K562 (cell line): ENCODE measurements around the gene FHIT. TPM values are rescaled to one million over a fixed set of nuclear protein-coding genes. Genes with fewer than 3 reads are reported as not detected.

Experiments
- ATAC-seq: fragments of 200-7000 bp; cut with Tn5 transposase; 3 replicates; pipeline ENCODE4 v1.9.1; 2020; ENCODE audit warnings: moderate library complexity
- BruUV-seq: library from RNA; stranded (reverse); fragments of 400-500 nt; replicated peaks from 2 replicates; lab custom pipeline; 2021; lab: Mats Ljungman, UMichigan
- CTCF ChIA-PET: fragments of 300-600 bp; formaldehyde crosslinking; extraction: SDS; loops from one replicate; lab custom pipeline; 2021; ENCODE audit warnings: low intra/inter-chr PET ratio; lab: Yijun Ruan, JAX
- POLR2A ChIA-PET: fragments of 300-600, 350-650 bp; sonication (Branson Sonifier 250); formaldehyde crosslinking; extraction: SDS; loops from one replicate; lab custom pipeline; 2021; ENCODE audit warnings: antibody characterized with exemption, inconsistent platforms; lab: Yijun Ruan, JAX
- DNase-seq, 4 experiments: peaks; one replicate each; pipeline versions ENCODE4 v3.0.0 to v3.0.0-alpha.2; 2011 to 2018; ENCODE audit warnings: low spot score in 3 of 4, mixed read lengths in 3 of 4; ENCODE audit errors: extremely low read depth in 1 of 4
- FAIRE-seq: peaks from 2 replicates; lab custom pipeline; 2011; peaks lifted over from hg19 to GRCh38; lab: Jason Lieb, UNC
- H2AFZ ChIP-seq: 2 replicates; pipeline ENCODE4 v1.6.0; 2011; ENCODE audit warnings: low read depth, low read length, control low read depth, inconsistent platforms
- H3K27ac ChIP-seq: fragments of 200-600 bp; 3 replicates; pipeline ENCODE4 v1.8.0; 2011; ENCODE audit warnings: low read depth, mild to moderate bottlenecking, control low read depth, inconsistent platforms, low read length, moderate library complexity, mixed read lengths; ENCODE audit errors: extremely low read depth
- H3K27me3 ChIP-seq, 2 experiments: fragments of 300-600 bp in 1 of 2; 2 replicates in 1 of 2; 3 replicates in 1 of 2; pipeline versions ENCODE4 v1.6.0 to v1.8.0; 2011; ENCODE audit warnings: inconsistent platforms in 2 of 2, low read length in 2 of 2, mild to moderate bottlenecking in 1 of 2, mixed read lengths in 1 of 2, moderate library complexity in 1 of 2; ENCODE audit not compliant: control insufficient read depth in 2 of 2, insufficient read depth in 2 of 2
- H3K36me3 ChIP-seq: fragments of 300-600 bp; 3 replicates; pipeline ENCODE4 v1.8.0; 2011; ENCODE audit warnings: mild to moderate bottlenecking, low read length, inconsistent platforms; ENCODE audit not compliant: control insufficient read depth, insufficient read depth
- H3K4me1 ChIP-seq, 2 experiments: fragments of 200-600 bp in 1 of 2; replicated peaks in 1 of 2; 2 replicates in 1 of 2; 3 replicates in 1 of 2; pipeline versions ENCODE4 v1.5.1 to v1.8.0; 2011; ENCODE audit warnings: inconsistent platforms in 2 of 2, low read length in 2 of 2, mild to moderate bottlenecking in 1 of 2, mixed read lengths in 1 of 2, moderate library complexity in 1 of 2; ENCODE audit not compliant: control insufficient read depth in 2 of 2, insufficient read depth in 2 of 2
- H3K4me2 ChIP-seq: 2 replicates; pipeline ENCODE4 v1.6.1; 2011; ENCODE audit warnings: low read length, control low read depth, inconsistent platforms, mixed read lengths; ENCODE audit not compliant: insufficient read depth
- H3K4me3 ChIP-seq: fragments of 200-600 bp; sonication (generic), shearing (Covaris generic); 2 replicates; pipeline ENCODE4 v1.5.1; 2016; ENCODE audit warnings: control low read depth, inconsistent platforms
- H3K79me2 ChIP-seq: fragments of 200-600 bp; 3 replicates; pipeline ENCODE4 v1.8.0; 2011; ENCODE audit warnings: low read length, inconsistent platforms; ENCODE audit not compliant: control insufficient read depth, insufficient read depth
- H3K9ac ChIP-seq, 2 experiments: 2 replicates each; pipeline versions ENCODE4 v1.6.0 to v1.6.1; 2011; ENCODE audit warnings: low read depth in 2 of 2, low read length in 2 of 2, control low read depth in 1 of 2, inconsistent platforms in 1 of 2, mild to moderate bottlenecking in 1 of 2, mixed read lengths in 1 of 2; ENCODE audit not compliant: insufficient read depth in 1 of 2
- H3K9me1 ChIP-seq: one replicate; pipeline ENCODE4 v1.6.0; 2011; ENCODE audit warnings: inconsistent platforms, mild to moderate bottlenecking, low read length, moderate library complexity; ENCODE audit not compliant: control insufficient read depth, insufficient read depth
- H3K9me3 ChIP-seq: replicated peaks from 2 replicates; pipeline ENCODE4 v1.5.1; 2011; ENCODE audit warnings: low read depth, low read length, inconsistent platforms; ENCODE audit not compliant: control insufficient read depth, insufficient read depth
- H4K20me1 ChIP-seq: replicated peaks from 2 replicates; pipeline ENCODE4 v1.6.1; 2011; ENCODE audit warnings: low read length, inconsistent platforms, mixed read lengths; ENCODE audit not compliant: control insufficient read depth, insufficient read depth
- CCAR2 ChIP-seq: fragments of 200-400 bp; formaldehyde crosslinking; IDR thresholded peaks from 2 replicates; pipeline ENCODE4 v1.6.1; 2017; ENCODE audit warnings: mild to moderate bottlenecking, low read depth, low read length
- CHCHD3 ChIP-seq: fragments of 250-450 bp; sonication (Bioruptor Pico); IDR thresholded peaks from 2 replicates; pipeline ENCODE4 v2.1.2; 2022; ENCODE audit warnings: mild to moderate bottlenecking
- ETV5 ChIP-seq: sonication (generic); formaldehyde crosslinking; IDR thresholded peaks from 2 replicates; pipeline ENCODE4 v1.4.0; 2020; ENCODE audit warnings: low read depth, mild to moderate bottlenecking, missing genetic modification reagents
- HDAC3 ChIP-seq: fragments of 450-650 bp; IDR thresholded peaks from 2 replicates; pipeline ENCODE4 v1.6.1; 2018; ENCODE audit warnings: borderline replicate concordance, mild to moderate bottlenecking, moderate library complexity; ENCODE audit not compliant: partially characterized antibody
- MNT ChIP-seq, 2 experiments: fragments of 450-650 bp; conservative IDR thresholded peaks; 2 replicates each; pipeline ENCODE4 v1.6.1; 2017; ENCODE audit warnings: mild to moderate bottlenecking in 2 of 2, moderate library complexity in 2 of 2
- MXD1 ChIP-seq: fragments of 250-450 bp; sonication (Bioruptor Pico); IDR thresholded peaks from 2 replicates; pipeline ENCODE4 v1.8.0; 2021; ENCODE audit warnings: borderline replicate concordance, mild to moderate bottlenecking, moderate library complexity; ENCODE audit not compliant: poor library complexity, severe bottlenecking
- PREB ChIP-seq: sonication (generic); formaldehyde crosslinking; IDR thresholded peaks from 2 replicates; pipeline ENCODE4 v1.8.1; 2023; ENCODE audit warnings: mild to moderate bottlenecking, missing genetic modification reagents
- RBBP5 ChIP-seq: fragments of 200-600 bp; sonication (generic); IDR thresholded peaks from 2 replicates; pipeline ENCODE4 v1.6.1; 2012; ENCODE audit warnings: borderline replicate concordance, mild to moderate bottlenecking, low read length, control low read depth, inconsistent platforms; ENCODE audit not compliant: insufficient read depth, poor library complexity, severe bottlenecking
- ZBTB9 ChIP-seq: fragments of 450-650 bp; formaldehyde crosslinking; IDR thresholded peaks from 2 replicates; pipeline ENCODE4 v1.4.0; 2020; ENCODE audit warnings: mild to moderate bottlenecking, moderate library complexity
- WGBS: fragments of 100-300 bp; shearing (Covaris generic); methylation state at CpG from one replicate; pipeline ENCODE4 v1.1.6; 2016; ENCODE audit warnings: low coverage, mixed read lengths; ENCODE audit not compliant: insufficient coverage; ENCODE audit errors: missing lambda C conversion rate; 5-methylcytosine and 5-hydroxymethylcytosine counted together
- in situ Hi-C: fragments of 300-500 bp; cut with MboI; formaldehyde crosslinking; loops from 4 replicates; pipeline ENCODE4 v1.15.0; 2018; ENCODE audit warnings: inconsistent platforms, mixed read lengths
- intact Hi-C: fragments of 100-400 bp; cut with micrococcal nuclease; formaldehyde crosslinking; loops from 2 replicates; pipeline ENCODE4 v1.14.2; 2022
- polyA plus RNA-seq, 8 experiments: library from polyadenylated mRNA; depleted of rRNA in 4 of 8; stranded (reverse) in 5 of 8; unstranded in 3 of 8; fragments of >200 nt; fragmentation: Nextera tagmentation in 2 of 8; fragmentation: Illumina TruSeq in 1 of 8; extraction: Ambion mirVana in 2 of 8; extraction: Trizol in 1 of 8; gene quantifications; 2 replicates each; pipeline versions ENCODE4 v1.2.1 to v1.2.3, GENCODE V29; 2011 to 2014; ENCODE audit warnings: inconsistent platforms in 1 of 8, missing spikeins in 1 of 8
- total RNA-seq, 7 experiments: library from RNA; depleted of rRNA in 6 of 7; stranded (reverse); fragments of >200 nt in 6 of 7; fragmentation: Illumina TruSeq in 2 of 7; extraction: Trizol in 2 of 7; gene quantifications; 2 replicates each; pipeline versions ENCODE4 v1.2.1 to v1.2.3, GENCODE V29; 2011 to 2021; ENCODE audit warnings: low replicate concordance in 1 of 7

Gene FHIT
- total and polyA plus RNA-seq, 9 of the 15 experiments (the other 6 are each of a cell fraction or from before 2014, with no cell fraction given) = 1.7 to 9.1 (median 4.3) TPM

GRCh38 chr3:61093364-61093763, 157.9 kb downstream of the FHIT start:
- intact Hi-C loops = no loop called here
- no peaks in the 10 kb centered on the region for H3K79me2 ChIP-seq
- POLR2A ChIA-PET = interaction anchor here (0.6 kb wide), 1 partner anchor 751 kb away, joined by 4 read pairs; no protein-coding TSS in a partner anchor

GRCh38 chr3:61092870-61093269, 158.4 kb downstream of the FHIT start:
- in situ Hi-C loops = no loop called here
- DNase-seq (no peak), ATAC-seq (no peak), FAIRE-seq (no peak)
- H3K79me2 ChIP-seq = no peaks in the 10 kb centered on the region
- no peaks in the 10 kb centered on the region for H3K27me3 ChIP-seq
- H3K27ac ChIP-seq = no peak overlapping the region
- CTCF ChIA-PET = no interaction called here
- no peak overlapping the region for H3K4me3 ChIP-seq
- H3K9ac ChIP-seq = no peak overlapping the region
- POLR2A ChIA-PET = interaction anchor here (0.6 kb wide), 1 partner anchor 751 kb away, joined by 4 read pairs; no protein-coding TSS in a partner anchor
- H3K4me1 ChIP-seq = no peaks in the 10 kb centered on the region
- no TSS peak for BruUV-seq
- H3K9me1 ChIP-seq = no peaks in the 10 kb centered on the region
- TF ChIP-seq RBBP5 = no peak
- TF ChIP-seq CHCHD3 (CRISPR knock-in tag) = no peak
- no peak for TF ChIP-seq MNT (conservative IDR thresholded peaks at IDR 0.05)
- no peak for TF ChIP-seq ZBTB9 (CRISPR knock-in tag)
- TF ChIP-seq MXD1 (CRISPR knock-in tag) = no peak
- 7% methylated on average over 4 of the region's 4 CpGs for WGBS
- no peak overlapping the region for H3K4me2 ChIP-seq
- intact Hi-C loops = no loop called here
- no peak overlapping the region for H2AFZ ChIP-seq
- no peaks in the 10 kb centered on the region for H4K20me1 ChIP-seq
- no peaks in the 10 kb centered on the region for H3K9me3 ChIP-seq
- H3K36me3 ChIP-seq = no peaks in the 10 kb centered on the region

More at GRCh38 chr3:61093364-61093763, 157.9 kb downstream of the FHIT start:
- Histone ChIP-seq H2AFZ (no peak overlapping the region), H3K36me3 (no peaks in the 10 kb centered on the region), H4K20me1 (no peaks in the 10 kb centered on the region), H3K4me2 (no peak overlapping the region), H3K27me3 (no peaks in the 10 kb centered on the region), H3K9me1 (no peaks in the 10 kb centered on the region), H3K9ac (no peak overlapping the region), H3K27ac (no peak overlapping the region), H3K4me3 (no peak overlapping the region), H3K4me1 (no peaks in the 10 kb centered on the region), H3K9me3 (no peaks in the 10 kb centered on the region)
- ATAC-seq (no peak), FAIRE-seq (no peak), DNase-seq (no peak)
- WGBS = 22% methylated on average over 2 of the region's 2 CpGs
- in situ Hi-C loops = no loop called here
- CTCF ChIA-PET = no interaction called here
- BruUV-seq = no TSS peak
- TF ChIP-seq PREB (no peak), HDAC3 (no peak), CCAR2 (no peak), ETV5 (CRISPR knock-in tag) (no peak)
